ENCODE measurements around the gene RUFY3.
"Not testable (repeated sequence)": the region's sequence is repeated elsewhere in the genome, so short reads cannot be mapped to it uniquely, and the experiment has no call there.

The RUFY3 gene

DNA sequence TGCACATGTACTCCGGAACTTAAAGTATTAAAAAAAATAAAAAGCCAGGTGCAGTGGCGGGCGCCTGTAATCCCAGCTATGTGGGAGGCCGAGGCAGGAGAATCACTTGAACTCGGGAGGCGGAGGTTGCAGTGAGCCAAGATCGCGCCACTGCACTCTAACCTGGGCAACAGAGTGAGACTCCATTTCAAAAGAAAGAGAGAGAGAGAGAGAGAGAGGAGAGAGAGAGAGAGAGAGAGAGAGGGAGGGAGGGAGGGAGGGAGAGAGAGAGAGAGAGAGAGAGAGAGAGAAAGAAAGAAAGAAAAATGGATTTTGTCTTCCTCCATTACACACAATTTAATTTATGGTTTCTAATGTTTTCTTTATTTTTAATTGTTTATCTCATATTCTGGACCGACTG lies 11.1 kb downstream of the RUFY3 start:
- H3K27me3 ChIP-seq (ENCODE audit: control insufficient read depth in 3 of 3, insufficient read depth in 3 of 3, low read depth in 1 of 3, low read length in 3 of 3); H3K79me1 ChIP-seq (ENCODE audit: low read depth, low read length); DNase-seq (ENCODE audit: low spot score); H2BK15ac ChIP-seq (ENCODE audit: low read length); H3K9me3 ChIP-seq (replicated peaks in 1 of 2; ENCODE audit: control insufficient read depth in 2 of 2, insufficient read depth in 1 of 2, low read depth in 1 of 2, low read length in 2 of 2); H3K23ac ChIP-seq (ENCODE audit: low read depth, low read length, poor library complexity); H4K8ac ChIP-seq (ENCODE audit: low read depth, low read length); H3K9ac ChIP-seq (ENCODE audit: low read depth, low read length, poor library complexity); H2BK12ac ChIP-seq (ENCODE audit: low read length); H3K4me1 ChIP-seq (ENCODE audit: control insufficient read depth in 2 of 2, insufficient read depth in 1 of 2, low read depth in 1 of 2, low read length in 2 of 2); H3K4me3 ChIP-seq (ENCODE audit: low read length in 2 of 2); H3K4me2 ChIP-seq (ENCODE audit: insufficient read depth, low read length, poor library complexity, severe bottlenecking); H3K27ac ChIP-seq (replicated peaks; ENCODE audit: low read length); H3K18ac ChIP-seq (ENCODE audit: low read length); H3K14ac ChIP-seq (ENCODE audit: low read length); H3K4ac ChIP-seq (ENCODE audit: low read length); H2BK120ac ChIP-seq (ENCODE audit: low read depth, low read length); H4K91ac ChIP-seq (ENCODE audit: low read depth, low read length, poor library complexity); H2AK5ac ChIP-seq (ENCODE audit: low read depth, low read length); H2AFZ ChIP-seq (ENCODE audit: low read length); H2BK5ac ChIP-seq (ENCODE audit: low read length): not testable (repeated sequence)
- no CpG with 5 or more reads among the region's 9 CpGs for WGBS, 2 donors (ENCODE audit: extremely low coverage in 2 of 2, insufficient read length in 2 of 2, insufficient replicate concordance in 1 of 2)
- H3K36me3 ChIP-seq (replicated peaks in 1 of 2; ENCODE audit: control insufficient read depth in 2 of 2, insufficient read depth in 2 of 2, low read length in 2 of 2): peaks cover 0 to 41% of the 10 kb centered on the region in 2 donors

DNA sequence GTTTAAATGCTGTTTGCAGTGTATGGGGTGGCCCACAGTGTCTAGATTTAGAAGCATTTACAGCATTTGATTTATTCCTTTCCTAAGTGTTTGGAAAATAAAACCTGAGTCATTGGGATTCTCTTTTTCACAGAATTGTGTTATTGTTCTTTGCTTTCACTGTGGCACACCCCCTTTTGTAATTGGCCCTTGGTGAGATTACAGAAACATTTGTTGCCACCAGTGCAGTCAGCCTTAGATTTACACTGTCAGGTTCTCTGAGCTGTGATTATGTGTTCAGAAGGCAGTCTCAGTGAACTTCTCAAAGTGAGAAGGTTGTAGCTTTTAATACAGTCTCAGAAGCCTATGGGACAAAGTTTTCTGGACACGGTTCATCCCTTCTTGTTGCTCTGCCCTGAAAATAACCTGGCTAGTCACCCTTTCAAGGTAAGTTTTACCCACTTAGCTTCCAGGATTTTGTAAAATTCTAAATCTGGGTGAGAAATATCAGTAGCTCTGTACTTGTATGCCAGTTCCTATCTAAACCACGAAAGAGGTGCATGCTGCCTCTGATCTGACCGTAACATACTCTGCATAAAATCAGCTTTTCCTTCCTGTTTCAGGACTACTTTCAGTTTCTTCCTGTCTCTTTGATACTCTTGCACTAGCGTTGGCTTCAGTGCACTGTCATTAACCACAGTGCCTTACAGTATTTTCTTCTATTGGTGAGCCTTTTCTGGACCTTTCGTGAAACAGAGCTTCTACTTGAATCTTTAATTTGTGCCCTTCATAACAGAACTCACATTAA lies 12.6 kb downstream of the RUFY3 start:
- H4K8ac ChIP-seq (ENCODE audit: low read depth, low read length): no peak overlapping the region
- no peaks in the 10 kb centered on the region for H3K79me1 ChIP-seq (ENCODE audit: low read depth, low read length)

DNA sequence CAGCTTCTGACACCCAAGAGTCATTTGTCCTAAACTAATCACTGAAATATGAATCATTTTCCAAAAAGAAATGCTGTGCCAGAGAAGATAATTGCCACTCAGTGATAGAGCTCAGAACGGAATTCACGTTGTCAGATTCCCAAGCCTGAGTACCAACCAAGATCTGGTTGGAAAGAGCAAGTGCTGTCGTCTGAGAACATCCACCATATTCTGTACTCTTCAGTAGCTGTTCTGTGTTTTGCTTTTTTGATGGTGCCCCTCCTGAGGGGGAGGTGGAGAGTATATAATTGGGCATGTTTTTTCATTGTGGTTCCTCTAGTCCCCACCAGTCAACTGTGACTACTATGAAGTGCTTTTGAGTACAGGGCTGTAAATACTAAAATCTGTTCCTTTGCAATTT lies 13.2 kb downstream of the RUFY3 start:
- Histone ChIP-seq H2BK12ac (ENCODE audit: low read length) (no peak overlapping the region), H3K27me3 (ENCODE audit: control insufficient read depth in 3 of 3, insufficient read depth in 3 of 3, low read depth in 1 of 3, low read length in 3 of 3) (no peaks in the 10 kb centered on the region), H2AFZ (ENCODE audit: low read length) (no peak overlapping the region), H2BK120ac (ENCODE audit: low read depth, low read length) (no peak overlapping the region), H3K14ac (ENCODE audit: low read length) (no peak overlapping the region), H2BK15ac (ENCODE audit: low read length) (no peak overlapping the region), H4K8ac (ENCODE audit: low read depth, low read length) (no peak overlapping the region), H3K18ac (ENCODE audit: low read length) (no peak overlapping the region), H3K36me3 (replicated peaks in 1 of 2; ENCODE audit: control insufficient read depth in 2 of 2, insufficient read depth in 2 of 2, low read length in 2 of 2) (peaks cover 0 to 25% of the 10 kb centered on the region in 2 donors), H3K27ac (replicated peaks; ENCODE audit: low read length) (no peak overlapping the region), H3K4me3 (ENCODE audit: low read length in 2 of 2) (no peak overlapping the region), H3K4me2 (ENCODE audit: insufficient read depth, low read length, poor library complexity, severe bottlenecking) (no peak overlapping the region), H3K4ac (ENCODE audit: low read length) (no peak overlapping the region), H2BK5ac (ENCODE audit: low read length) (no peak overlapping the region), H3K79me1 (ENCODE audit: low read depth, low read length) (no peaks in the 10 kb centered on the region), H3K9ac (ENCODE audit: low read depth, low read length, poor library complexity) (no peak overlapping the region), H2AK5ac (ENCODE audit: low read depth, low read length) (no peak overlapping the region), H3K4me1 (ENCODE audit: control insufficient read depth in 2 of 2, insufficient read depth in 1 of 2, low read depth in 1 of 2, low read length in 2 of 2) (peaks cover 2 to 13% of the 10 kb centered on the region in 2 donors), H3K23ac (ENCODE audit: low read depth, low read length, poor library complexity) (no peak overlapping the region), H4K91ac (ENCODE audit: low read depth, low read length, poor library complexity) (no peak overlapping the region), H3K9me3 (replicated peaks in 1 of 2; ENCODE audit: control insufficient read depth in 2 of 2, insufficient read depth in 1 of 2, low read depth in 1 of 2, low read length in 2 of 2) (no peaks in the 10 kb centered on the region)
- no peak for DNase-seq (ENCODE audit: low spot score)
- WGBS, 2 donors (ENCODE audit: extremely low coverage in 2 of 2, insufficient read length in 2 of 2, insufficient replicate concordance in 1 of 2): no CpG with 5 or more reads among the region's 3 CpGs

More for the DNA sequence above, 12.6 kb downstream of the RUFY3 start:
- H3K23ac ChIP-seq (ENCODE audit: low read depth, low read length, poor library complexity): no peak overlapping the region
- H2AFZ ChIP-seq (ENCODE audit: low read length): no peak overlapping the region
- peaks cover under 1 to 12% of the 10 kb centered on the region in 2 donors for H3K4me1 ChIP-seq (ENCODE audit: control insufficient read depth in 2 of 2, insufficient read depth in 1 of 2, low read depth in 1 of 2, low read length in 2 of 2)
- DNase-seq (ENCODE audit: low spot score): no peak
- no peak overlapping the region for H3K9ac ChIP-seq (ENCODE audit: low read depth, low read length, poor library complexity)
- H3K4me2 ChIP-seq (ENCODE audit: insufficient read depth, low read length, poor library complexity, severe bottlenecking): no peak overlapping the region
- H2BK120ac ChIP-seq (ENCODE audit: low read depth, low read length): no peak overlapping the region
- H2BK15ac ChIP-seq (ENCODE audit: low read length): no peak overlapping the region
- H3K27ac ChIP-seq (replicated peaks; ENCODE audit: low read length): no peak overlapping the region
- no peak overlapping the region for H2BK5ac ChIP-seq (ENCODE audit: low read length)
- no peak overlapping the region for H3K14ac ChIP-seq (ENCODE audit: low read length)
- no peaks in the 10 kb centered on the region for H3K9me3 ChIP-seq (replicated peaks in 1 of 2; ENCODE audit: control insufficient read depth in 2 of 2, insufficient read depth in 1 of 2, low read depth in 1 of 2, low read length in 2 of 2)
- no peak overlapping the region for H3K4me3 ChIP-seq (ENCODE audit: low read length in 2 of 2)
- no peak overlapping the region for H4K91ac ChIP-seq (ENCODE audit: low read depth, low read length, poor library complexity)
- no peak overlapping the region for H3K18ac ChIP-seq (ENCODE audit: low read length)
- no CpG with 5 or more reads among the region's 5 CpGs for WGBS, 2 donors (ENCODE audit: extremely low coverage in 2 of 2, insufficient read length in 2 of 2, insufficient replicate concordance in 1 of 2)
- no peaks in the 10 kb centered on the region for H3K27me3 ChIP-seq (ENCODE audit: control insufficient read depth in 3 of 3, insufficient read depth in 3 of 3, low read depth in 1 of 3, low read length in 3 of 3)
- peaks cover 0 to 31% of the 10 kb centered on the region in 2 donors for H3K36me3 ChIP-seq (replicated peaks in 1 of 2; ENCODE audit: control insufficient read depth in 2 of 2, insufficient read depth in 2 of 2, low read length in 2 of 2)
- H2BK12ac ChIP-seq (ENCODE audit: low read length): no peak overlapping the region
- no peak overlapping the region for H3K4ac ChIP-seq (ENCODE audit: low read length)
- H2AK5ac ChIP-seq (ENCODE audit: low read depth, low read length): no peak overlapping the region

DNA sequence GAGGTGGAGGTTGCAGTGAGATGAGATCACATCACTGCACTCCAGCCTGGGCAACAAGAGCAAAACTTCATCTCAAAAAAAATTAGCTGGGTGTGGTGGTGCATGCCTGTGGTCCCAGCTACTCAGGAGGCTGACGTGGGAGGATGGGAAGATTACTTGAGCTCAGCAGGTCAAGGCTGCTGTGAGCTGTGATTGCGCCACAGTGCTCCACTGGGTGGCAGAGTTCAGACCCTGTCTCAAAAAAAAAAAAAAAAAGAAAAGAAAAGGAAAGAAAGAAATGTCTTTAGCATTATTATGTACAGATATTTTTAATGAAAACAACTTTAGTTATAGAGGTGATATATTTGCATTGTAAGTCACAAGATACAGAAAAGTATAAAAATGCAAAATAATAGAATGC lies 14.2 kb downstream of the RUFY3 start:
- H2BK12ac ChIP-seq (ENCODE audit: low read length); H3K9me3 ChIP-seq (replicated peaks in 1 of 2; ENCODE audit: control insufficient read depth in 2 of 2, insufficient read depth in 1 of 2, low read depth in 1 of 2, low read length in 2 of 2); H3K14ac ChIP-seq (ENCODE audit: low read length); H3K4me2 ChIP-seq (ENCODE audit: insufficient read depth, low read length, poor library complexity, severe bottlenecking); H4K91ac ChIP-seq (ENCODE audit: low read depth, low read length, poor library complexity); H3K9ac ChIP-seq (ENCODE audit: low read depth, low read length, poor library complexity); H2AFZ ChIP-seq (ENCODE audit: low read length); H3K4me3 ChIP-seq (ENCODE audit: low read length in 2 of 2); H2BK120ac ChIP-seq (ENCODE audit: low read depth, low read length); H2BK5ac ChIP-seq (ENCODE audit: low read length); H4K8ac ChIP-seq (ENCODE audit: low read depth, low read length); H3K23ac ChIP-seq (ENCODE audit: low read depth, low read length, poor library complexity); DNase-seq (ENCODE audit: low spot score); H3K18ac ChIP-seq (ENCODE audit: low read length); H3K27ac ChIP-seq (replicated peaks; ENCODE audit: low read length); H3K27me3 ChIP-seq (ENCODE audit: control insufficient read depth in 3 of 3, insufficient read depth in 3 of 3, low read depth in 1 of 3, low read length in 3 of 3); H2AK5ac ChIP-seq (ENCODE audit: low read depth, low read length); H3K79me1 ChIP-seq (ENCODE audit: low read depth, low read length); H3K4ac ChIP-seq (ENCODE audit: low read length); H2BK15ac ChIP-seq (ENCODE audit: low read length): not testable (repeated sequence)
- Histone ChIP-seq H3K36me3 (replicated peaks in 1 of 2; ENCODE audit: control insufficient read depth in 2 of 2, insufficient read depth in 2 of 2, low read length in 2 of 2) (peaks cover 0 to 16% of the 10 kb centered on the region in 2 donors), H3K4me1 (ENCODE audit: control insufficient read depth in 2 of 2, insufficient read depth in 1 of 2, low read depth in 1 of 2, low read length in 2 of 2) (peaks cover 2 to 16% of the 10 kb centered on the region in 2 donors)
- no CpG with 5 or more reads among the region's 2 CpGs for WGBS, 2 donors (ENCODE audit: extremely low coverage in 2 of 2, insufficient read length in 2 of 2, insufficient replicate concordance in 1 of 2)

Data from neuronal stem cell (in vitro differentiated cells).